ENCODE measurements around the gene IRX4. TPM values are rescaled to one million over a fixed set of nuclear protein-coding genes. Genes with fewer than 3 reads are reported as not detected.

The IRX4 gene
- total RNA-seq, 1 experiment from 2014 or later: 16.5 TPM

DNA sequence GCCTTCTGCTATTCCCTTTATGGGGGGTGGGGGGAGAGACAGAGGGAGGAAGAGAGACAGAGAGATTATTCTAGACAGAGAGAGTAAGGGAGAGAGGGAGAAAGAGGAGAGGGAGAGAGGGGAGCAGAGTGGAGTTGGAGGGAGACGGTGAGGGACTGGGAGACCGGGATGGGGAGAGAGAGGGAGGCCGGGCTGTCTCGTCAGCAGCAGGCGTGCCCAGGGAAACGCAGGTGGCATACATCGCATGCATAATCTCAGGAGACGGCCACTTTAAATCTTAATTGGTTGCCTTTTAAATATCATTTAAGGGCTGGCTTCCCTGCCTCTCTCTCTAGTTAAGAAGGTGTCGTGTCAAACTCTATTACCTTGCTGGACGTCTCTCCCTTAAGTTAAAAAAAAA, 8.4 kb downstream of the IRX4 start:
- BruUV-seq (replicated peaks): no TSS peak
- H3K4me3 ChIP-seq (replicated peaks in 1 of 2; ENCODE audit: low read depth in 1 of 2, low read length in 2 of 2): no peak overlapping the region
- no peaks in the 10 kb centered on the region for H3K36me3 ChIP-seq (ENCODE audit: control insufficient read depth in 1 of 2, insufficient read depth in 2 of 2, low read length in 2 of 2)
- ATAC-seq (no peak), DNase-seq (ENCODE audit: low read depth, low spot score) (no peak)
- H2AFZ ChIP-seq (ENCODE audit: low read depth, low read length, poor library complexity, severe bottlenecking): no peak overlapping the region
- H3K27me3 ChIP-seq (ENCODE audit: insufficient read depth, low read length): no peaks in the 10 kb centered on the region
- no peaks in the 10 kb centered on the region for H3K9me3 ChIP-seq (ENCODE audit: control insufficient read depth in 1 of 2, insufficient read depth in 1 of 2, low read depth in 1 of 2, low read length in 2 of 2)
- H4K20me1 ChIP-seq (ENCODE audit: insufficient read depth): no peaks in the 10 kb centered on the region
- H3K4me2 ChIP-seq (ENCODE audit: low read length): no peak overlapping the region
- intact Hi-C loops (cut with micrococcal nuclease): no loop called here
- H3K27ac ChIP-seq (ENCODE audit: low read depth, low read length): no peak overlapping the region
- H3K9me2 ChIP-seq (ENCODE audit: insufficient read depth): no peaks in the 10 kb centered on the region
- ChIA-PET CTCF (no interaction called here), RAD21 (ENCODE audit: low non-redundant PET in 1 of 2, low total read pairs in 2 of 2, uncharacterized antibody in 2 of 2, unreplicated experiment in 2 of 2) (no interaction called here), POLR2A (no interaction called here)
- no peaks in the 10 kb centered on the region for H3K79me2 ChIP-seq (ENCODE audit: insufficient read depth, low read length)
- H3K4me1 ChIP-seq (ENCODE audit: control insufficient read depth in 1 of 2, insufficient read depth in 2 of 2, low read length in 2 of 2): no peaks in the 10 kb centered on the region
- no peak overlapping the region for H3K9ac ChIP-seq (ENCODE audit: low read length)
- TF ChIP-seq YY1 (IDR thresholded peaks at IDR 0.05; ENCODE audit: extremely low read depth, insufficient replicate concordance, low read depth, low read length) (no peak), POLR2A (IDR thresholded peaks at IDR 0.05; ENCODE audit: borderline replicate concordance, extremely low read depth, insufficient read depth, insufficient read length) (no peak), ELF1 (IDR thresholded peaks at IDR 0.05; ENCODE audit: borderline replicate concordance, low read depth) (no peak), JUND (IDR thresholded peaks at IDR 0.05) (no peak), EZH2 (IDR thresholded peaks at IDR 0.05) (no peak), TCF7L2 (IDR thresholded peaks at IDR 0.05; ENCODE audit: borderline replicate concordance, extremely low read depth, insufficient read depth, insufficient read length) (no peak), EZH2phosphoT487 (IDR thresholded peaks at IDR 0.05; ENCODE audit: borderline replicate concordance) (no peak), FOSL1 (IDR thresholded peaks at IDR 0.05; ENCODE audit: low read depth) (no peak), SP1 (IDR thresholded peaks at IDR 0.05; ENCODE audit: low read depth) (no peak), ZNF274 (IDR thresholded peaks at IDR 0.05; ENCODE audit: low read depth, low read length) (no peak), EGR1 (IDR thresholded peaks at IDR 0.05; ENCODE audit: low read depth) (no peak)
- TF ChIP-seq, protein P1, sequence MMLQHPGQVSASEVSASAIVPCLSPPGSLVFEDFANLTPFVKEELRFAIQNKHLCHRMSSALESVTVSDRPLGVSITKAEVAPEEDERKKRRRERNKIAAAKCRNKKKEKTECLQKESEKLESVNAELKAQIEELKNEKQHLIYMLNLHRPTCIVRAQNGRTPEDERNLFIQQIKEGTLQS (IDR thresholded peaks at IDR 0.05): no peak
- TF ChIP-seq, protein P2, sequence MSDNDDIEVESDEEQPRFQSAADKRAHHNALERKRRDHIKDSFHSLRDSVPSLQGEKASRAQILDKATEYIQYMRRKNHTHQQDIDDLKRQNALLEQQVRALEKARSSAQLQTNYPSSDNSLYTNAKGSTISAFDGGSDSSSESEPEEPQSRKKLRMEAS (IDR thresholded peaks at IDR 0.05): no peak
- TF ChIP-seq, protein P3, sequence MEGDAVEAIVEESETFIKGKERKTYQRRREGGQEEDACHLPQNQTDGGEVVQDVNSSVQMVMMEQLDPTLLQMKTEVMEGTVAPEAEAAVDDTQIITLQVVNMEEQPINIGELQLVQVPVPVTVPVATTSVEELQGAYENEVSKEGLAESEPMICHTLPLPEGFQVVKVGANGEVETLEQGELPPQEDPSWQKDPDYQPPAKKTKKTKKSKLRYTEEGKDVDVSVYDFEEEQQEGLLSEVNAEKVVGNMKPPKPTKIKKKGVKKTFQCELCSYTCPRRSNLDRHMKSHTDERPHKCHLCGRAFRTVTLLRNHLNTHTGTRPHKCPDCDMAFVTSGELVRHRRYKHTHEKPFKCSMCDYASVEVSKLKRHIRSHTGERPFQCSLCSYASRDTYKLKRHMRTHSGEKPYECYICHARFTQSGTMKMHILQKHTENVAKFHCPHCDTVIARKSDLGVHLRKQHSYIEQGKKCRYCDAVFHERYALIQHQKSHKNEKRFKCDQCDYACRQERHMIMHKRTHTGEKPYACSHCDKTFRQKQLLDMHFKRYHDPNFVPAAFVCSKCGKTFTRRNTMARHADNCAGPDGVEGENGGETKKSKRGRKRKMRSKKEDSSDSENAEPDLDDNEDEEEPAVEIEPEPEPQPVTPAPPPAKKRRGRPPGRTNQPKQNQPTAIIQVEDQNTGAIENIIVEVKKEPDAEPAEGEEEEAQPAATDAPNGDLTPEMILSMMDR (IDR thresholded peaks at IDR 0.05 in 2 of 3, conservative IDR thresholded peaks at IDR 0.05 in 1 of 3; ENCODE audit: borderline replicate concordance in 1 of 3, insufficient read depth in 1 of 3, low read depth in 2 of 3, low read length in 2 of 3): no peak

Measured in HCT116 (cell line).